ENCODE results near the gene EFEMP2.

GRCh38 chr11:65865550-65866172 lies 6.9 kb downstream of the EFEMP2 start:
- no peak for TF ChIP-seq POLR2A (IDR thresholded peaks at IDR 0.05)
- TF ChIP-seq, protein P1, sequence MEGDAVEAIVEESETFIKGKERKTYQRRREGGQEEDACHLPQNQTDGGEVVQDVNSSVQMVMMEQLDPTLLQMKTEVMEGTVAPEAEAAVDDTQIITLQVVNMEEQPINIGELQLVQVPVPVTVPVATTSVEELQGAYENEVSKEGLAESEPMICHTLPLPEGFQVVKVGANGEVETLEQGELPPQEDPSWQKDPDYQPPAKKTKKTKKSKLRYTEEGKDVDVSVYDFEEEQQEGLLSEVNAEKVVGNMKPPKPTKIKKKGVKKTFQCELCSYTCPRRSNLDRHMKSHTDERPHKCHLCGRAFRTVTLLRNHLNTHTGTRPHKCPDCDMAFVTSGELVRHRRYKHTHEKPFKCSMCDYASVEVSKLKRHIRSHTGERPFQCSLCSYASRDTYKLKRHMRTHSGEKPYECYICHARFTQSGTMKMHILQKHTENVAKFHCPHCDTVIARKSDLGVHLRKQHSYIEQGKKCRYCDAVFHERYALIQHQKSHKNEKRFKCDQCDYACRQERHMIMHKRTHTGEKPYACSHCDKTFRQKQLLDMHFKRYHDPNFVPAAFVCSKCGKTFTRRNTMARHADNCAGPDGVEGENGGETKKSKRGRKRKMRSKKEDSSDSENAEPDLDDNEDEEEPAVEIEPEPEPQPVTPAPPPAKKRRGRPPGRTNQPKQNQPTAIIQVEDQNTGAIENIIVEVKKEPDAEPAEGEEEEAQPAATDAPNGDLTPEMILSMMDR (IDR thresholded peaks at IDR 0.05) = no peak
